ENCODE results near the gene BABAM2. TPM values are rescaled to one million over a fixed set of nuclear protein-coding genes. Genes with fewer than 3 reads are reported as not detected.

The BABAM2 gene
- total RNA-seq, 1 donor, result 42.0 TPM

DNA sequence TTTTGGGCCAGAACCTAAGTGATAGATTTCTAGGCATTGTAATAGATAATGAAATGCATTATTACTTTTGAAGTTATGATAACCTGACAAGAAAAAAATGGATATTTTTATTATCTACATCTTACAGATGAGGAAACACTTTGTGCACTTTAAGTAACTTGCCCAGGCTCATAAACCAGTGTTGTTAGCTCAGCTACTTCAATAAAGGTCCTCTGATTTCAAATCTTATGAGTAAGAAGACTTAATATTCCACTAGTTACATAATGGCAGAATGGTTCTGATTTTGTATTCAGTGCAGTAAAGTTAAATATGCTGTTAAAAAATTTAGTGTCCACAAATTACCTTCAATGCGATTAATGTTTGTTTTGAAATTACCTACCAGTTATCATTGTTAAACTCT is 199.0 kb downstream of the BABAM2 start:
- Histone ChIP-seq H3K79me2 (ENCODE audit: insufficient read depth, low read length) (no peaks in the 10 kb centered on the region), H3K4me2 (ENCODE audit: insufficient read depth, low read length) (peak overlapping the region; percentile 81), H3K27me3 (ENCODE audit: insufficient read depth, low read length) (no peaks in the 10 kb centered on the region), H3K27ac (ENCODE audit: low read depth, low read length) (peak overlapping the region; percentile 65), H3K4me3 (ENCODE audit: insufficient read depth, low read length) (peak overlapping the region; percentile 50), H3K4me1 (ENCODE audit: insufficient read depth, low read length) (peaks cover 18% of the 10 kb centered on the region), H2AFZ (ENCODE audit: low read length) (no peak overlapping the region), H3K36me3 (ENCODE audit: insufficient read depth, low read length) (no peaks in the 10 kb centered on the region), H4K20me1 (ENCODE audit: insufficient read depth, low read length) (no peaks in the 10 kb centered on the region), H3K9me3 (ENCODE audit: low read depth, low read length) (no peaks in the 10 kb centered on the region)
- DNase-seq (ENCODE audit: insufficient read length, low spot score, missing footprints), result no peak
- TF ChIP-seq, protein P1, sequence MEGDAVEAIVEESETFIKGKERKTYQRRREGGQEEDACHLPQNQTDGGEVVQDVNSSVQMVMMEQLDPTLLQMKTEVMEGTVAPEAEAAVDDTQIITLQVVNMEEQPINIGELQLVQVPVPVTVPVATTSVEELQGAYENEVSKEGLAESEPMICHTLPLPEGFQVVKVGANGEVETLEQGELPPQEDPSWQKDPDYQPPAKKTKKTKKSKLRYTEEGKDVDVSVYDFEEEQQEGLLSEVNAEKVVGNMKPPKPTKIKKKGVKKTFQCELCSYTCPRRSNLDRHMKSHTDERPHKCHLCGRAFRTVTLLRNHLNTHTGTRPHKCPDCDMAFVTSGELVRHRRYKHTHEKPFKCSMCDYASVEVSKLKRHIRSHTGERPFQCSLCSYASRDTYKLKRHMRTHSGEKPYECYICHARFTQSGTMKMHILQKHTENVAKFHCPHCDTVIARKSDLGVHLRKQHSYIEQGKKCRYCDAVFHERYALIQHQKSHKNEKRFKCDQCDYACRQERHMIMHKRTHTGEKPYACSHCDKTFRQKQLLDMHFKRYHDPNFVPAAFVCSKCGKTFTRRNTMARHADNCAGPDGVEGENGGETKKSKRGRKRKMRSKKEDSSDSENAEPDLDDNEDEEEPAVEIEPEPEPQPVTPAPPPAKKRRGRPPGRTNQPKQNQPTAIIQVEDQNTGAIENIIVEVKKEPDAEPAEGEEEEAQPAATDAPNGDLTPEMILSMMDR (IDR thresholded peaks at IDR 0.05; ENCODE audit: extremely low read depth, low read depth, low read length), result no peak

DNA sequence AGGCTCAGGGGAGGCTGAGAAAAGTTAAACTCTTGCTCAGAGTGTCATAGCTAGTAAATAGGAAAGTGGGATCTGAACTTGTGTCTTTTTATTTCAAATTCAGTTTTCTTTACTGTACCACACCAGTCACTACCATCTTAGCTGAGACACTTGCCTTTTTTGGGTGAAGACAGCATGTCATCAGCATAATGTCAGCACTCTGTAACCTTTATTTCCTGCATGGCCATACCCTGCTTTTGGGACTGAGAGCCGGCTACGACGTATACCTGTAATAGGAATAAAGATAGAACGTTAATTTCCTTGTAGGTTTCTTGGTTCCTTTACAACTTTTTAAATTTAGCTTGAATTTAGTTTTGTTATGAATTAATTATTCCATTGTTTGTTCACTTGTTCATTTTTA is 202.8 kb downstream of the BABAM2 start:
- no peak overlapping the region for H3K4me2 ChIP-seq (ENCODE audit: insufficient read depth, low read length)
- H3K27me3 ChIP-seq (ENCODE audit: insufficient read depth, low read length), result no peaks in the 10 kb centered on the region
- no peak overlapping the region for H3K4me3 ChIP-seq (ENCODE audit: insufficient read depth, low read length)
- no peak overlapping the region for H2AFZ ChIP-seq (ENCODE audit: low read length)
- H3K9me3 ChIP-seq (ENCODE audit: low read depth, low read length), result no peaks in the 10 kb centered on the region
- no peak overlapping the region for H3K27ac ChIP-seq (ENCODE audit: low read depth, low read length)
- peaks cover 33% of the 10 kb centered on the region for H3K4me1 ChIP-seq (ENCODE audit: insufficient read depth, low read length)
- no peaks in the 10 kb centered on the region for H3K79me2 ChIP-seq (ENCODE audit: insufficient read depth, low read length)
- H3K36me3 ChIP-seq (ENCODE audit: insufficient read depth, low read length), result no peaks in the 10 kb centered on the region
- no peaks in the 10 kb centered on the region for H4K20me1 ChIP-seq (ENCODE audit: insufficient read depth, low read length)
- TF ChIP-seq, protein P1 (IDR thresholded peaks at IDR 0.05; ENCODE audit: extremely low read depth, low read depth, low read length), result no peak
- DNase-seq (ENCODE audit: insufficient read length, low spot score, missing footprints), result no peak

DNA sequence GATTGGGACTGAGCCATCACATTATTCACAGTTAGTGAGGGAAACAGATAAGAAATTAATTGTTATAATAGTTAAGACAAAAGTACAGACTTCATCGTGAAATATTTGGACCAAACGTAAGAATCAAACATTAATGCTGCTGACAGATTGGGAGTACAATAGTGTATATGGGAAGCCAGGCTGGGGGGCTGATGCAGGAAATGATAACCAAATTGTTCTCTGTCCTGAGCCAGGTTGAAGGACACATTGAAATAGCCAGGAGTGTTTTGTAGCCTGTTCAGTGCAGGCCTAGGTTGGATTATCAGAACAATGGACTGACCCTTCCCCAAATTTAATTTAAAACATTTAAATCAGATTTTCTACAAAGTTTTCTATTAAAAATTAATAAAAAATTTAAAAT is 203.2 kb downstream of the BABAM2 start:
- H3K36me3 ChIP-seq (ENCODE audit: insufficient read depth, low read length), result no peaks in the 10 kb centered on the region
- H2AFZ ChIP-seq (ENCODE audit: low read length), result no peak overlapping the region
- peaks cover 33% of the 10 kb centered on the region for H3K4me1 ChIP-seq (ENCODE audit: insufficient read depth, low read length)
- no peak overlapping the region for H3K4me3 ChIP-seq (ENCODE audit: insufficient read depth, low read length)
- H3K4me2 ChIP-seq (ENCODE audit: insufficient read depth, low read length), result no peak overlapping the region
- no peaks in the 10 kb centered on the region for H3K79me2 ChIP-seq (ENCODE audit: insufficient read depth, low read length)
- TF ChIP-seq, protein P1 (IDR thresholded peaks at IDR 0.05; ENCODE audit: extremely low read depth, low read depth, low read length), result no peak
- H3K27me3 ChIP-seq (ENCODE audit: insufficient read depth, low read length), result no peaks in the 10 kb centered on the region
- no peaks in the 10 kb centered on the region for H4K20me1 ChIP-seq (ENCODE audit: insufficient read depth, low read length)
- no peak overlapping the region for H3K27ac ChIP-seq (ENCODE audit: low read depth, low read length)
- no peaks in the 10 kb centered on the region for H3K9me3 ChIP-seq (ENCODE audit: low read depth, low read length)
- no peak for DNase-seq (ENCODE audit: insufficient read length, low spot score, missing footprints)

DNA sequence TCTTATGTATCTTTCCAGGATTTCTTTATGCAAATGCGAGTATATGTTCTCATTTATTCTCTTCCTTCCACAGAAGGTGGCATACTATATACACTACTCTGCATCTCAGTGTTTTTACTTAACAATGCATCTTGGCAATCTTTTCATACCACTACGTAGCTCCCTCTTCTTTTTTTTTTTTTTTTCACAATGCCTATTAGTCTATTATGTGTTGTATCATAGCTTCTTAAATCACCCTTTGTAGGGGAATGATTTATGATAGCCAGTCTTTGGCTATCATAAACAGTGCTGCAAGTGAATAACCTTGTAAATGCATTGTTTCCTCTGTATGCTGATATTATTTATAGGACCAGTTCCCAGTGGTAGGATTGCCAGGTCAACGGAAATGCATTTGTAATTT is 204.2 kb downstream of the BABAM2 start:
- H3K4me1 ChIP-seq (ENCODE audit: insufficient read depth, low read length), result peaks cover 29% of the 10 kb centered on the region
- no peak overlapping the region for H3K4me3 ChIP-seq (ENCODE audit: insufficient read depth, low read length)
- no peaks in the 10 kb centered on the region for H3K36me3 ChIP-seq (ENCODE audit: insufficient read depth, low read length)
- H3K9me3 ChIP-seq (ENCODE audit: low read depth, low read length), result no peaks in the 10 kb centered on the region
- no peaks in the 10 kb centered on the region for H4K20me1 ChIP-seq (ENCODE audit: insufficient read depth, low read length)
- TF ChIP-seq, protein P1 (IDR thresholded peaks at IDR 0.05; ENCODE audit: extremely low read depth, low read depth, low read length), result no peak
- no peak overlapping the region for H3K4me2 ChIP-seq (ENCODE audit: insufficient read depth, low read length)
- no peaks in the 10 kb centered on the region for H3K27me3 ChIP-seq (ENCODE audit: insufficient read depth, low read length)
- no peaks in the 10 kb centered on the region for H3K79me2 ChIP-seq (ENCODE audit: insufficient read depth, low read length)
- H3K27ac ChIP-seq (ENCODE audit: low read depth, low read length), result no peak overlapping the region
- no peak overlapping the region for H2AFZ ChIP-seq (ENCODE audit: low read length)
- no peak for DNase-seq (ENCODE audit: insufficient read length, low spot score, missing footprints)

All from osteoblast (primary cell).